ENCODE data around the gene FARP1. TPM values are rescaled to one million over a fixed set of nuclear protein-coding genes. Genes with fewer than 3 reads are reported as not detected.

FARP1 gene
- polyA plus RNA-seq, 1 of the 3 experiments (the other 2 are of a cell fraction): 12.0 TPM

GRCh38 chr13:98480915-98481877 lies 338.3 kb downstream of the FARP1 start:
- Histone ChIP-seq H3K4me1 (ENCODE audit: control insufficient read depth in 1 of 2, insufficient read depth in 2 of 2, low read depth in 1 of 2, low read length in 1 of 2) (peaks cover 35 to 68% of the 10 kb centered on the region in 2 experiments; a peak in 3 of 4 replicates), H3K27me3 (ENCODE audit: insufficient read depth) (no peaks in the 10 kb centered on the region), H3K27ac (ENCODE audit: low read depth in 2 of 2, low read length in 1 of 2) (no peak overlapping the region), H3K9me2 (no peaks in the 10 kb centered on the region), H3K4me2 (no peak overlapping the region), H3K4me3 (ENCODE audit: low read depth in 2 of 2, low read length in 1 of 2) (no peak overlapping the region), H4K20me1 (ENCODE audit: insufficient read depth) (peaks cover 17% of the 10 kb centered on the region), H3F3A (replicated peaks; ENCODE audit: insufficient read depth) (peaks cover 22% of the 10 kb centered on the region), H3K36me3 (replicated peaks in 1 of 2; ENCODE audit: control insufficient read depth in 1 of 2, insufficient read depth in 2 of 2, low read length in 1 of 2) (no peaks in the 10 kb centered on the region), H3K9ac (no peak overlapping the region), H3K79me2 (ENCODE audit: insufficient read depth) (peaks cover 82% of the 10 kb centered on the region; the same call in 1 of the 2 replicates), H2AFZ (ENCODE audit: low read depth) (no peak overlapping the region), H3K9me3 (no peaks in the 10 kb centered on the region)
- CTCF ChIA-PET: interaction anchor here (0.7 to 2.6 kb wide), 5 partner anchors 18 to 271 kb away, joined by 3 to 7 read pairs (median 3); partner anchors contain the start of gene SLC15A1
- WGBS (ENCODE audit: low lambda C conversion rate): 92% methylated on average over 15 of the region's 15 CpGs
- peak; percentile 49 for DNase-seq
- TF ChIP-seq GATA2 (CRISPR knock-in tag; IDR thresholded peaks at IDR 0.05) (peak; percentile 13; the same call in 1 of the 2 replicates), MEF2A (IDR thresholded peaks at IDR 0.05; ENCODE audit: borderline replicate concordance, low read depth) (no peak)
- POLR2A ChIA-PET: no interaction called here

GRCh38 chr13:98482476-98483444 lies 339.9 kb downstream of the FARP1 start:
- no peak overlapping the region for H3K27ac ChIP-seq (ENCODE audit: low read depth in 2 of 2, low read length in 1 of 2)
- H3K9me2 ChIP-seq: no peaks in the 10 kb centered on the region
- no peak for DNase-seq
- H2AFZ ChIP-seq (ENCODE audit: low read depth): no peak overlapping the region
- no peak overlapping the region for H3K4me2 ChIP-seq
- CTCF ChIA-PET: interaction anchor here (0.6 to 2.8 kb wide), 11 partner anchors 8 to 191 kb away, joined by 3 to 12 read pairs (median 5); partner anchors contain the start of gene STK24
- H3K4me3 ChIP-seq (ENCODE audit: low read depth in 2 of 2, low read length in 1 of 2): no peak overlapping the region
- H3K27me3 ChIP-seq (ENCODE audit: insufficient read depth): no peaks in the 10 kb centered on the region
- TF ChIP-seq RAD21 (IDR thresholded peaks at IDR 0.05; ENCODE audit: low read length): peak; percentile 44
- no peak for TF ChIP-seq IRF3 (IDR thresholded peaks at IDR 0.05; ENCODE audit: low read depth, low read length)
- peak; percentile 14; the same call in 1 of the 2 replicates for TF ChIP-seq CTCF (IDR thresholded peaks at IDR 0.05)
- no peak for TF ChIP-seq POLR2AphosphoS5 (IDR thresholded peaks at IDR 0.05; ENCODE audit: low read depth, low read length)
- 90% methylated on average over 21 of the region's 28 CpGs for WGBS (ENCODE audit: low lambda C conversion rate)
- H3K4me1 ChIP-seq (ENCODE audit: control insufficient read depth in 1 of 2, insufficient read depth in 2 of 2, low read depth in 1 of 2, low read length in 1 of 2): peaks cover 27 to 67% of the 10 kb centered on the region in 2 experiments; a peak in 3 of 4 replicates
- H3K9ac ChIP-seq: no peak overlapping the region
- H3K79me2 ChIP-seq (ENCODE audit: insufficient read depth): peaks cover 82% of the 10 kb centered on the region
- POLR2A ChIA-PET: no interaction called here
- H3K9me3 ChIP-seq: no peaks in the 10 kb centered on the region
- peaks cover 17% of the 10 kb centered on the region for H3F3A ChIP-seq (replicated peaks; ENCODE audit: insufficient read depth)
- H4K20me1 ChIP-seq (ENCODE audit: insufficient read depth): peaks cover 17% of the 10 kb centered on the region
- H3K36me3 ChIP-seq (replicated peaks in 1 of 2; ENCODE audit: control insufficient read depth in 1 of 2, insufficient read depth in 2 of 2, low read length in 1 of 2): no peaks in the 10 kb centered on the region
